DOHH2 (cell line): ENCODE measurements around the gene DOHH.

ENCODE experiments used
- EZH2phosphoT487 ChIP-seq: fragments of 200-600 bp; sonication (generic); IDR thresholded peaks from 2 replicates; pipeline ENCODE4 v1.6.1; 2017; ENCODE audit warnings: borderline replicate concordance, mild to moderate bottlenecking, antibody characterized with exemption, low read length, moderate library complexity, mixed read lengths
- TF ChIP-seq, protein P1 (sequence below): fragments of 200-600 bp; sonication (generic); IDR thresholded peaks from one replicate; pipeline ENCODE4 v1.5.1; 2014; ENCODE audit warnings: antibody characterized with exemption, mild to moderate bottlenecking, low read depth, low read length; ENCODE audit not compliant: poor library complexity, severe bottlenecking

GRCh38 chr19:3469638-3470499 lies 30.6 kb downstream of the DOHH start:
- TF ChIP-seq, protein P1, sequence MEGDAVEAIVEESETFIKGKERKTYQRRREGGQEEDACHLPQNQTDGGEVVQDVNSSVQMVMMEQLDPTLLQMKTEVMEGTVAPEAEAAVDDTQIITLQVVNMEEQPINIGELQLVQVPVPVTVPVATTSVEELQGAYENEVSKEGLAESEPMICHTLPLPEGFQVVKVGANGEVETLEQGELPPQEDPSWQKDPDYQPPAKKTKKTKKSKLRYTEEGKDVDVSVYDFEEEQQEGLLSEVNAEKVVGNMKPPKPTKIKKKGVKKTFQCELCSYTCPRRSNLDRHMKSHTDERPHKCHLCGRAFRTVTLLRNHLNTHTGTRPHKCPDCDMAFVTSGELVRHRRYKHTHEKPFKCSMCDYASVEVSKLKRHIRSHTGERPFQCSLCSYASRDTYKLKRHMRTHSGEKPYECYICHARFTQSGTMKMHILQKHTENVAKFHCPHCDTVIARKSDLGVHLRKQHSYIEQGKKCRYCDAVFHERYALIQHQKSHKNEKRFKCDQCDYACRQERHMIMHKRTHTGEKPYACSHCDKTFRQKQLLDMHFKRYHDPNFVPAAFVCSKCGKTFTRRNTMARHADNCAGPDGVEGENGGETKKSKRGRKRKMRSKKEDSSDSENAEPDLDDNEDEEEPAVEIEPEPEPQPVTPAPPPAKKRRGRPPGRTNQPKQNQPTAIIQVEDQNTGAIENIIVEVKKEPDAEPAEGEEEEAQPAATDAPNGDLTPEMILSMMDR = no peak
- no peak for TF ChIP-seq EZH2phosphoT487
